NK-92 treated with Interleukin-12 subunit alpha and Interleukin-12 subunit beta, amount 100 ng/mL, for 24 hours (cell line): Measurements from ENCODE around the gene MED15.

Experiments
- DNase-seq: peaks from one replicate; lab custom pipeline; 2025; lab: John Stamatoyannopoulos, UW

MED15 gene

DNA sequence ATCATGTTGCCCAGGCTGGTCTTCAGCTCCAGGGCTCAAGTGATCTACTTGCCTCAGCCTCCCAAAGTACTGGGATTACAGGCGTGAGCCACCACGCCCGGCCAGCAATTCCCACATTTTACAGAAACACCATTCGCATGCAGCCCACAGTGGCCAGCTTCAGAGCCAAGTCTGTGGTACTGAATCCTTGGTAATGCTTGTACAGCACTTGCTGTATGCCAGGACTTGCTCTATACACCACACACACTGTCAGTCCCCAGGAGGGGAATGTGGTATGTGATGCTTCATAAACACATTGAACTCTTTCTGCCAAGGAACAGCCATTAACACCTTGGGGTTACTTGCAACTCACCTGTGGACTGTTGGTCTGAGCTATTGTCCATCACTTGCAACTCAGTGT is 119.4 kb downstream of the MED15 start:
- no peak for DNase-seq

DNA sequence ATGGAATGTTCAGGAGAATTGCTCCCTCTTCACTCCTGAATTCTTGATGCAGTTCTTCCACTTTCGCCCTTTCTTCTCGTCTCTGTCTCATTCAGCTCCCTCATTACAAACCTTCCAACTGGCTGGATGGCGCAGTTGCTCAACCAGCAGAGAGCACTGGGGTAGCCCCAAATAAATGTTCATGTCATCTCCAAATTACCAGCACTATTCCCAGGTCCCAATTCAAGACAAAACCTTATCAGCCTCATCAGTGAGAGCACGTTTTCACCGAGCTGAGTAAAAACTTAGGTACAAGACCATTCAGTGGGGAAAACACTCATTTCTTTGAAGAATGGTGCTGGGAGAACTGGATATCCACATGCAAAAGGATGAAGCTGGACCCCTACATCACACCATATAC is 120.0 kb downstream of the MED15 start:
- DNase-seq: no peak

DNA sequence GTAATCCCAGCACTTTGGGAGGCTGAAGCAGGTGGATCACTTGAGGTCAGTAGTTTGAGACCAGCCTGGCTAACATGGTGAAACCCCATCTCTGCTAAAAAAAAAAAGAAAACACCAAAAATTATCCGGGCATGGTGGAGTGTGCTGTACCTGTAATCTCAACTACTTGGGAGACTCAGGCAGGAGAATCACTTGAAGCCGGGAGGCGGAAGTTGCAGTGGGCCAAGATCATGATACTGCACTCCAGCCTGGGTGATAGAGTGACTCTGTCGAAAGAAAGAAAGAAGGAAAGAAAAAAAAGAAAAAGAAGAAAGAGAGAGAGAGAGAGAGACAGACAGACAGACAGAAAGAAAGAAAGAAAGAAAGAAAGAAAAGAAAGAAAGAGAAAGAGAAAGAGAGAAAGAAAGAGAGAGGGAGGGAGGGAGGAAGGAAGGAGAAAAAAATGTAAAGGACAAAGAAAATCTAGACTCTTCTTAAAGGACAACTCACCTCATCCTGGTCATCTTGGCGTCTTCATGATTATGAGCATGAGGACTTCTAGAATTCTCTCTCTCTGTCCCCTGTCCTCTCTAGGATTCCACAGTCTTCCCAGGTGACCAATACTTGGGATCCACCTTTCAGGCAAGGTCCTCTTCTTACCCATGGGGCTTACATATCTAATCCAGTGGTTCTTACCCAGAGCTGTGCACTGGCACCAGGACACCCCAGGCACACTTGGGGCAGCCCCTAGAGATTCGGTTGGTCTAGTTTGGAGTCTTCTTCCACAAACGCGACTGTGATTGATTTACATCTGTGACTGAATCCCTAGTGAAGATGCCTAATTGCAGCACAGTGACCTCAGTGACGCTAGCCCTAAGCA is 120.9 kb downstream of the MED15 start:
- no peak for DNase-seq

DNA sequence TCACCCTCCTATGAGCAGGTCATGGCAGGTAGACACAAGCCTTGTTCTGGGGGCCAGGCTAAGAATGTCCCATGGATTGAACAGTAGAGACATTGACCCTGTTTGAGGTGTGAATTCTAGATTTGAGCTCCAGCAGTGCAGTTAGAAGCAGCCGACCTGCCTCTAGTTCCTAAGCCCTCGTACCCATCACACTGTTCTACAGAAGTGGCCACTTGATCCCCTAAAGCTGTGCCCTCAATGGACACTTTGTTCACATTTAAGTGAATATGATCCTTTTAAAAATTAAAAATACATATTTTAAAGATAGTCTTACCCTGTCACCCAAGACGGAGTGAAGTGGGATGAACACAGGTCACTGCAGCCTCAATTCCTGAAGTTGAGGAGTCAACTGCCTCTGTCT is 122.0 kb downstream of the MED15 start:
- DNase-seq: no peak

DNA sequence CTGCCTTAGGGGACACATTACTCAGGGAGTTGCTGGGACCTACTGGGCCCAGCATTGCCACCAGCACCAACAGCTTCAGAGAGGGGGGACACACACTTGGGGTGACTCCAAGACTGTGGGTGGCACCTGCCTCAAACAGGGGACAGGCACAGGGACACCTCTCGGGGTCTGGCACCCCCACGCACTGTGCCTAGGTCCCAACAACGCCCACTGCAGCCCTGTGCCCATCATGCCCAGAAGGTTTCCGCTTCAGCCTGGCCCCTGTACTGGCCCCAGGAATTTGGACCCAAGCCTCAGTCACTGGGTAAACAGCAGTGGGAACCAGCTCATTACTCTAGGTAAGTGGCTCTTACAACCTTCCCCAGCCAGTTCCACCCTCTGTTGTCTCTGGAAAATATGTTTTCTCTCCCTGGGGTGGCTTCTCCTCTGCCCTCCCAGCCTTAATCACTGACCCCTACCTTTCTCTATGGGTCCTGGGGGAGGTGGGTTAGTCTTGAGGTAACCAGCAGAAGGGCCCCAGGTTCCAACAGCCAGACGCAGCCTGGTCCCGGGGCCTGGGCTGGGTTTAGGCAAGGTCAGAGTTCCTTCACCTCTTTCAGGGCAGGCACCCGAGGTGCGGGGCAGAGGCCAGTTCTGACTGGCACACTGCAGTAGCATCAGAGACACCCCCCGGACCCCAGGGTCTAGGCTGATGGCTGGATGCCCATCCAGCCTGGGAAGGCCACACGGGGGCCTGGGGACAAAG is 123.6 kb downstream of the MED15 start:
- DNase-seq: no peak

DNA sequence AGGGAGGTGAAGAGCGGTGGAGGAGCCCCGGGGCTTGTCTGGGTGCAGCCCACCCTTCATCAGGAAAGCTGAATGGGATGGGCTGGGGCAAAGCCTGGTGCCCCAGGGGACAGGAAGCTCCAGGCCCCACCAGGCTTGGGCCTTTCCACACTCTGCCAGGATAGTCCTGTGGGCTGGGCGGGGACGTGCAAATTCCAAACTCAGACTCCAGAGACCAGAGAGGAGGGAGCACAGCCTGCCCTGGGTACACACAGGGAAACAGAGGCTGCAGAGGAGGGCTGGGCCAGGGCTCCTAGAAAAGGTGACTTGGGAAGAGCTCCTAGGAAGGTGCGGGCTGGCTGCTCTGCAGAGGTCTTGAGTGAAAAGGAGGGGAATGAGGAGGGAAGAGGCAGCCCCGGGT is 124.7 kb downstream of the MED15 start:
- no peak for DNase-seq

- no peak for DNase-seq
Observed at GRCh38 chr22:20632518-20632917, 125.1 kb downstream of the MED15 start.

GRCh38 chr22:20634560-20635226 is 127.3 kb downstream of the MED15 start:
- no peak for DNase-seq

DNA sequence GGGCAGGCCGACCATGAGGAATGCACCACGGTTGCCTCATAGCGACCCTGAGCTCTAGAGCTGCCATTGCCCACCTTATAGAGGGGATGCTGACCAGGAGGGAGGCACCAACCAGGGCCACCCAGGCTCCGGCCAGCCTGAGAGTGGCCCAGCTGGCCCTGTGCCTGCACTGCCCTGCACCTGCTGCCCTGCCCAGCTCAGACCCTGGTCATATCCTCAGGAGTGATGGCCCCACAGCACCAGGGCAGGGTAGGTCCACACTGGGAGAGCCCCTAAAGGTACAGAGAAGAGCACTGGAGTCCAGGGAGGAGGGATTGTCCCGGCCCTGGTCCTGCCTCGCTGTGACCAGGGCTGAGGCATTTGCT is 127.8 kb downstream of the MED15 start:
- DNase-seq: no peak

- DNase-seq: no peak
Observed at GRCh38 chr22:20636075-20636812, 128.8 kb downstream of the MED15 start.

GRCh38 chr22:20636945-20637344 is 129.5 kb downstream of the MED15 start:
- no peak for DNase-seq
